GM19240 (cell line): Measurements from ENCODE around the gene LGALS16.
A peak's percentile ranks its signal among the peaks of the same experiment; 100 is the strongest.
"Not testable (repeated sequence)": the region's sequence is repeated elsewhere in the genome, so short reads cannot be mapped to it uniquely, and the experiment has no call there.

ENCODE experiments used
- DNase-seq: peaks from one replicate; pipeline ENCODE4 v3.0.0; 2011; ENCODE audit warnings: low spot score; ENCODE audit not compliant: insufficient read length

LGALS16 gene, protein sequence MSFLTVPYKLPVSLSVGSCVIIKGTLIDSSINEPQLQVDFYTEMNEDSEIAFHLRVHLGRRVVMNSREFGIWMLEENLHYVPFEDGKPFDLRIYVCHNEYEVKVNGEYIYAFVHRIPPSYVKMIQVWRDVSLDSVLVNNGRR

DNA sequence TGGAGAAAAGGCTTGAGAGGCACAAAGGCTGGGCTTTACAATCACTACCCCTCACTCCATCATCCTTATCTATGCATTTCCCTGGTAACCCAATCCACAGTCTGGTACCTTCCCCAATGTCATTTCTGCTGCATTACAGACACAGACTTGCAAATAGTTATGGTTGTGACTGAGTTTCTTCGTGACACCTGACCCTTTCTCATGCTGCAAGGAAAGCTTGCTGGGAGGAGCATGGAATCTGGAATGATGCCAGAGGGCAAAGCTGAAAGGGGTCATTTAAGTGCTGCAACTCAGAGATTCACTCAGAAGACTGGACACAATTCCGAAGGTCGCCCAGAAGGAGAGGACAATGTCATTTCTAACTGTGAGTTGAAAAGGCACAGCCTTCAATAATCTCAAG is at the start of gene LGALS16:
LGALS16 (plus strand) TSS at position 301 of the 400 bp plus-strand sequence; CDS start at position 350, 49 bp downstream.
- DNase-seq = no peak

DNA sequence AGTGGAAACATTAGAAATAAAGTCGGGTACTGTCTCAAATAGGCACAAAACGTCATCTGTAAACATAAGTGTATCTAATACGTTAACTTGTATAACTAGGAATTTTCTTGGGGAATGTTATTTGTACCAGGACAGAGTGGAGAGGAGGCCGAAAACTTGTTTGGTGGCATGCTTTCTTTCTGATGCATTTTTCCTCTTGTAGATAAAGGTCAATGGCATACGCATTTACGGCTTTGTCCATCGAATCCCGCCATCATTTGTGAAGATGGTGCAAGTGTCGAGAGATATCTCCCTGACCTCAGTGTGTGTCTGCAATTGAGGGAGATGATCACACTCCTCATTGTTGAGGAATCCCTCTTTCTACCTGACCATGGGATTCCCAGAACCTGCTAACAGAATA is 48.7 kb upstream of the LGALS16 start:
- DNase-seq = no peak

DNA sequence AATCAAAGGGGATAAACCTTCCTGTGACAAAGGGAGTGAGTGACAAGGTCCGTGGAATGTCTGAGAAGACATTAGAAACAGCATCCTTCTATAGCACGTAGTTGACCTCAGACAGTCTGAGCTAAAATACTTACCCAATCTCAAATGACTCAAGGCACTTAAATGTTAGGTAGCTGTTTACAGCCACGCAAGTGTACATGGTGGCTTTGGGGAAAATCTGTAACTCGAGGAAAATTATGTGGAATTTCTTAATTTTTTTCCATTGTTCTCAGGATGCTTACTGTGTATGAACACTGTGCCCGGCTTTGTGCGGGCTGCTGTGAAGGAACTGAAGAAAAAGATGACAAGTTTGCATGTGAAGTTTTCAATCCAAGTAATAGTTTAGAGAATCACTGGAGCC is 48.2 kb upstream of the LGALS16 start:
- no peak for DNase-seq

DNA sequence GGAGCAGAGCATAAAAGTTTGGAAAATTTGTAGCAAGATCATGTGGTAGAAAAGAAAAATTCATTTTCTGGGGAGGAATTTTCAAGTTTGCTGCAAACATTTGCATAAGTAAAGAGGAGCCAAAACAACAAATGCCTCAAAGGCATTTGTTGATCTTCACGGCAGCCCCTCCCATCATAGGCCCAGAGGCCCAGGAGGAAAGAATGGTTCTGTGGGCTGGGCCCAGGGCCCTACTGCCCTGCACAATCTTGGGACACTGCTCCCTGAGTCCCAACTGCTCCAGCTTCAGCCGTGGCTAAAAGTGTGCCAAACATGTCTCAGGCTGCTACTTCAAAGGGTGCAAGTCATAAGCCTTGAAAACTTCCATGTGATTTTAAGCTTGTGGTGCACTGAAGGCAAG is 42.1 kb upstream of the LGALS16 start:
- DNase-seq = no peak

DNA sequence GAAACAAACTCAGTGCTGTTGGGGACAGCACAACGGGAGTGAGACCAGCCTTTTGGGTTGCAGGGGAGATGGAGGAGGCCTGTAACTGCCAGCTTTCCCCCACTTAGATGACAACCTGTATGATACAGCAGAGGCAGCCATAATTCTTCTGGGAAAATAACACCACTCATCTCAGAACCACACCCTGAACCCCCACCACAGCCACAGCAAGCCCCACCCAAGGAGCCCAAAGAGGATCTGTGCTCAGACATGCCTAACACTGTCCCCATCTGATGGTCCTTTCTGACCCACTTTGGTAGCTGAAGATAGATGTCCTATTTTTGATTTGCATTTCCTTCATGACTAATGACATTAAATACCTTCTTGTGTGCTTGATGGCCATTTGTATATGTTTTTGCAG is 38.0 kb upstream of the LGALS16 start:
- no peak for DNase-seq

DNA sequence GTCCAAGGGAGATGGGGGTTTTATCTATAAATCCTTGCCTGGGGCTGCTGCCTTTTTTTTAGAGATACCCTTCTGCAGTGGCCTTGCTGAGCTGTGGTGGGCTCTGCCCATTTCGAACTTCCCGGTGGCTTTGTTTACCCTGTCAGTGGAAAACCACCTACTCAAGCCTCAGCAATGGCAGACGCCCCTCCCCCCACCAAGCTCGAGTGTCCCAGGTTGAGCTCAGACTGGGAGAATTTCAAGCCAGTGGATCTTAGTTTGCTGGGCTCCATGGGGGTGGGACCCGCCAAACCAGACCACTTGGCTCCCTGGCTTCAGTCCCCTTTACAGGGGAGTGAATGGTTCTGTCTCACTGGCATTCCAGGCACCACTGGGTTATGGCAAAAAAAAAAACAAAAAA is 31.8 kb upstream of the LGALS16 start:
- no peak for DNase-seq

DNA sequence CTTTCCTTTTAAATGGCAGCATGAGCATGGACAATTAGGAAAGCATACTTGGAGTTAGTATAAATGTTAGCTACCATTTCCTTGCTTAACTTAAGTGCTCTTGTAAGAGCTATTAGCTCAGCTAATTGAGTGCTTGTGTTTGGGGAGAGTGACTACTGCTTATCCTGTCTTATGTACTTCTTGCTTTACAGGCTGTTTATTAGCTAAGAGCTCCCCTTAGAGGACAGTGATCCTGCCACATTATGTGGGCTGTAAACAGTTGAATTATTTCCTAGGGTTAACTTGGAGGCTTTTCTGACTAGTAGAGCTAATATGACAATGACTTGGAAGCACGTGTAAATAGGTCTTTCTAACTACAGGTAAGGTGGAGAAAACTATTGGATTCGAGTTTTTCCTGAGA is 28.1 kb upstream of the LGALS16 start:
- not testable (repeated sequence) for DNase-seq

DNA sequence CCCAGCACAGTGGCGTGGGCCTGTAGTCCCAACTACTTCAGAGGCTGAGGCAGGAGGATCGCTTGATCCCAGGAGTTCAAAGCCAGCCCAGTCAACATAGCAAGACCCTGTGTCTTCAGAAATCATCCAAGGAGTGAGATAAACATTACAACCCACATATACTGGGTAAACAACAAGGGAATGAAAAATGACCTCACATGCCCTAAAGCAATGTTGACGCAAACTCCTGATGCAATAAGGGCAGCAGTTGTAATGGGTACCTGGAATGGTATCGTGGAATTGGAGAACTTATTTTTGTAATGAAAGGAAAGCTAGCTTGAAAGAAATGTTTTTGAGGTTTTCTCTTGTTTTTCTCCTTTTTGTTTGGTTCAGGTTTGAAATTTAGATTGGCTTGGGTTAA is 24.5 kb upstream of the LGALS16 start:
- DNase-seq = no peak

DNA sequence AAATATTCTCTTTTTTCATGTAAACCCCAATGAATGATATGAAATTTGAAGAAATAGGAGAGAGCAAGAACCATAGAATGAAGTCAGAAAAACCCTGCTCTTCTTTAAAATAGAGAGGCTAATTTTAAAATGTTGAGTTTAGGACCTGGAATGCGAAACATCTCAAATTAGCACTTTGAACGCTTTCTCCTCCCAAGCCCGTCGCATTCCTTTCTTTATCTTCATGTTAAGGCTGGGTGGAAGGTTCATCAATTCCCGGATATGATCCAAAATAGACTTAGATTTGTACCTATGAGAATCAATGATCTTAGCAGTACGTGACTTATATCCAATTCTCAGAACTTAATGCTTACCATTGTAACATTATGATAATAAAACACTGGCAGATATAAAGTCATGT is 24.1 kb upstream of the LGALS16 start:
- DNase-seq = no peak

DNA sequence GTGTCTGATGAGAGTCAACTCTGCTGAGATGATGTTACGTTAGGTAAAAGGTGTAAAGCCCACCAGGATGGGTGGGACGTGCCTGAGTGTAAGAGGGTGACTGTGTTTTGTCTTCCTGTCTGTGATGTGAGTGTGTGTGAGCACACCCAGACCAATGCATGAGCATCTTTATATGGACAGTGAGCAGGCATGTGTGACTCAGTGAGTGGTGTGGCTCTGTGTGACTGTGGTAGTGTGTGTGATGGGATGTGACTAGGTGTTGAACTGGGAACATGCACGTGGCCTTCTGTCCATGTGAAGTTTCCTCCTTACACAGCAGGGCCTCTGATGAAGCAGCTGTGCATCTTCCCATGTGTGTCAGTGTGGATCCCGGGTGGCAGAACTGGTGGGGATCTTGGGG is 17.8 kb upstream of the LGALS16 start:
- DNase-seq = no peak

DNA sequence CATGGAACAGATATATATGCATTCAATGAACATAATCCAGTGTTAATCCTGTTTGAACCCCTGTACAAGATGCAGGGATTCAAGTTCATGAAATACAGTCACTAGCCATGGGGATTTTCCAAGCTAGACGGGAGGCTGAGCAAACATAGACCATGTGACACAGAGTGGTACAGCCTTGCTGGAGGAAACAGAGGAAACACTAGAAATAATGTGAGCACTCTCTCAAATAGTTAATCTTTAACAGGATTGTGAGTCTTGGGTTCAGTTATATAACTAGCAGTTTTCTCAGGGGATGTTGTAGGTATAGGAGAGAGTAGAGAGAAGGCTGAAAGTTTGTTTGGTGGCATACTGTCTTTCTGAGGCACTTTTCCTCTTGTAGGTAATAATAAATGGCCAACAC is 13.9 kb upstream of the LGALS16 start:
- DNase-seq = no peak

DNA sequence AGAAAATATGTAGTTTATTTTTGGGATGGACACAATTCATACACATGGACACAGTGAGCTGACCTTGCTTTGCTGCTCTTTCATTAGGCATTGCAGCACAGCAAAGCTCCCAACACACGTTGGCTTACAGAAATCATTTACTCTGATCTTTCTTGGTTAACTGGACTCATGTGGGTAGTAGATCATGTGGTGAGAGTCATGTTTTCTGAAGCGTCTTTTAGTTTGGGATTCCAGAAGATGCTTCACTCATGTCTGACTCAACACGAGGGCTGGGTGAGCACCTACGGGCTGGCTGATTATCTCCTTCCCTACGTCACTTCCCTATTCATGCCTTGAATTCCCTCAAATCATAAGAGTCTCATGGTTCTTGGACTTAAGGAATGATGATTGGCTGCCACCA is 12.1 kb upstream of the LGALS16 start:
- DNase-seq = no peak

DNA sequence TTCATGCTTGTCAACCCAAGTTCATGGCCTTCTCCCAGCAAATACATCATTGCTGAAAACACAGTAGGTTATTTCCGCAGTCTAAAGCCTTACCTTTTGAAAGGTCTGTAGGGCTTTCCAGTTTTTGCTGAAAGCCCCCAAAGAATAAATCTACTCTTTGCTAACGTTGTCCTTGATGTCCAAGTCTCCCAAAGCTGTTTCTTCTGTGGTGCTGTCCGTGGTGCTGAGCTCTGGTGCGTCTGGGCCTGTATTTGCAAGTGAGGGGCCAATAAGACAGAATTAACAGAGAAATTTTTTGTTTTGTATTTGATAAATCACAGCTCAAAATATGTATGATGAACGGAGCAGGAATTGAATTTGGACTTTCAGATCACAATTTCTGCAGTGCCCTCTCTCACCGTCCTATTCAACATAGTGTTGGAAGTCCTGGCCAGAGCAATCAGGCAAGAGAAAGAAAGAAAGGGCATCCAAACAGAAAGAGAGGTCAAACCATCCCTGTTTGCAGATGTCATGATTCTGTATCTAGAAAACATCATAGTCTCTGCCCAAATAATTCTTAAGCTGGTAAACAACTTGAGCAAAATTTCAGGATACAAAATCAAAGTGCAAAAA is 9.8 kb upstream of the LGALS16 start:
- DNase-seq = no peak

DNA sequence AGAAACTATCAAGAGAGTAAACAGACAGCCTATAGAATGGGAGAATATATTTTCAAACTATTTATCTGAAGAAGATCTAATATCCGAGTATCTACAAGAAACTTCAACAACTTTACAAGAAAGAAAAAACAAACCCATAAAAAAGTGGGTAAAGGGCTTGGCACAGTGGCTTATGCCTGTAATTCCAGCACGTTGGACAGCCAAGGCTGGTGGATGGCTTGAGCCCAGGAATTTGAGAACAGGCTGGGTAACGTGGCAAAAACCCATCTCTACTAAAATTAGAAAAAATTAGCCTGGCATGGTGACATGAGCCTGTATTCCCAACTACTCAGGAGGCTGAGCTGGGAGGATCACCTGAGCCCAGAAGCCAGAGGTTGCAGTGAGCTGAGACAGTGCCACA is 7.8 kb upstream of the LGALS16 start:
- DNase-seq = no peak

DNA sequence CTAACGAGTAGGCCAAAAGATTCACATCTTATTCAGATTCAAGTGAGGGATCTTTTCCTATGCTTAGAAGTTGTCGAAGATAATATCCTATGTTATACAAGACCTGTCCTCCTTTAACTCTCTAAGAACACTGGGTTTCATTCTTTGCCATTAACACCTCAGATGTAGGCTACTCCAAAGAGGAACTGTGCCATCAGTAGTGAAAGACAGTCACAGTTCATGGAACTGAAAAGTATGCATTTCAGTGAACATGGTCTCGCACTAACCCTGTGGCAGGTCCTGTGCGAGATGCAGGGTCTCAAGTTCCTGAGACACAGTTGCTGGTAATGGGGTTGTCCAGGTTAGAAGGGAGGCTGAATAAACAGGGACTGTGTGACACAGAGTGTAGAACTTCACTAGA is 4.1 kb downstream of the LGALS16 start:
- DNase-seq = no peak

DNA sequence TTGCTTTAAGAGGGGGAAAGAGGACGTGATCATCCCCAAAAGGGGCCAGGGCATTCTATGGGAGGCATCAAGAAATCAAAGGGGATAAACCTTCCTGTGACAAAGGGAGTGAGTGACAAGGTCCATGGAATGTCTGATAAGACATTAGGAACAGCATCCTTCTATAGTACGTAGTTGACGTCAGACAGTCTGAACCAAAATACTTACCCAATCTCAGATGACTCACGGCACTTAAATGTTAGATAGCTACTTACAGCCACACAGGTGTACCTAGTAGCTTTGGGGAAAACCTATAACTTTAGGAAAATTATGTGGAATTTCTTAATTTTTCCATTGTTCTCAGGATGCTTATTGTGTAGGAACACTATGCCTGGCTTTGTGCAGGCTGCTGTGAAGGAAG is 4.9 kb downstream of the LGALS16 start:
- no peak for DNase-seq

DNA sequence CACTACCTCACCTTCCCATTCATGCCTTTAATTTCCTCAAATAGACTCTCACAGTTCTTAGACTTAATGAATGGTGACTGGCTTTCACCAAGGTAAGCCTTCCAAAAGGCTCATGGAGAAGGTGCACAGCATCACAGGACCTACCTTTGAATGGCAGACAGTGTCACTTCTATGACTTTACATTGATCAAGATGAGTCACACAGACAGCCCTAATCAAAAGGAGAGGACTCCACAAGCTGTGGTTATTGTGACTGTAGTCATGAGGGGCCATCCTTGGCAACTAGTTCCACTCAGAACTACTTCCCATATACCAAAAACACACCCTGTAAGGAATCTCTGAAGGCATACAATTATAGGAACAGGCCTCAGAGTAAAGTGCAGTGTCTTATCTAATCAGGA is 5.9 kb downstream of the LGALS16 start:
- DNase-seq = no peak

DNA sequence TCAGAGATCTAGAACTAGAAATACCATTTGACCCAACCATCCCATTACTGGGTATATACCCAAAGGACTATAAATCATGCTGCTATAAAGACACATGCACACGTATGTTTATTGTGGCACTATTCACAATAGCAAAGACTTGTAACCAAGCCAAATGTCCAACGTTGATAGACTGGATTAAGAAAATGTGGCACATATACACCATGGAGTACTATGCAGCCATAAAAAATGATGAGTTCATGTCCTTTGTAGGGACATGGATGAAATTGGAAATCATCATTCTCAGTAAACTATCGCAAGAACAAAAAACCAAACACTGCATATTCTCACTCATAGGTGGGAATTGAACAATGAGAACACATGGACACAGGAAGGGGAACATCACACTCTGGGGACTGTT is 14.1 kb downstream of the LGALS16 start:
- not testable (repeated sequence) for DNase-seq

DNA sequence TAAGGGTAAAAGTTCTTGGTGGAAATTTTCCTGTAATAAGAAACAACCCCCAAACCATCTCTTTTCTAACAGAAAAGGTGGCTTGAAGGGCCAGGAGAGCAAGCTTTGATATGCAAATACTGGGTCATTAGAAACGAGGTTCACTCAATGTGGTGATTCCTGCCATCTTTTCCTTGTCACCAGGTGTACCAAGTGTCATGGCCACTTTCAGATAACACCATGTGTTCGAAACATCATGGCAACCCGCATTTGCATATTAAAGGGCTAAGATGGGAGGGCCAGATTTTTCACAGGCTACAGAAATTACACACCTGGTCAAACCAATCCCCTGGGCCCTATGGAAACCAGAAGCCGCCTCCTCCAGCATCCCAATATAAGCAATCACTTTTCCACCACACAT is 15.3 kb downstream of the LGALS16 start:
- no peak for DNase-seq

DNA sequence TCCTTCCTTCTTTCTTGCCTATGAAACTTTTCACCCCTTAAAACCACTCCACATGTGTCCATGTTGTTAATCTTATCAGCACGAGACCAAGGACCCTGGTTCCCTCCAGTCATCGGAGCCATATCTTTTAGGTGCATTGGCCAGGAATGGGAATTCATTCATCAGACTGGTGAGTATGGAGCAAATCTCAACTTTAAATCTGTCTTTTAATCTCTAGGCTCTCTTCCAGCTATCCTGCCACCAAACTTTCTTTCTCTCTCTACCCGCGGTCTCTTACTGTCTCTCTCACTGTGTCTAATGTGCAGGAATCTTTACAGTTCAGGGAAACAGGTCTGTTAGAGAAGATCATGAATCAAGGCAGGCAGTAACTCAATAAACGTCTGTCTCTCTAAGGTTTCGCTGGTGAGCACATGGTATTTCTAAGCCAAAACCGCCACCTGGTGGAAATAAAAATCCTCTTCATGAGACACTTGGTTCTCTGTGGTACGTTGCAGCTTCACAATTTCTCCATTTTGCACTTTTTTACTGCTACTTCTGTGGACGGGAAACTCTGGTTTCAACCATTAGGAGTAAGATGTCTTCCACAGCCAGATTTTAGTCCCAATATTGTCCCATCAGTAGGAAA is 16.1 kb downstream of the LGALS16 start:
- DNase-seq = no peak

DNA sequence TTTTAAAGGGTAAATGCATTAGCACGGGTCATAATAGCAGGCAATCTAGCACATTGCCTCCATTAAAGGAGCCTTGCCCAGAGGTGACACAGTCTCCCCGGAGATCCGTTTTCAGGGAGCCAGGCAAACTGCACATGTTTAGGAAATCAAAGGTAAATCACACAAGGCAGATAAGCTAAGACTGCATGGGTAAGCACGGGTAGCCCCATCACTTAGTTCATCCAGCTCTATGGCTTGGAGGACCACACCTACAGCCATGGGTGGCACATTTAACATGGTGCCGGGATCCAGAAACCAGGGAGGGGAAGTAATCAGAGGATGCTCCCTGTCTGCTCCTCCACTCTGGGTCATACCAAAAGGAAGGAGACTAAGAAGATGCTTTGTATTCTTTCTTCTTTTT is 16.8 kb downstream of the LGALS16 start:
- DNase-seq = no peak

DNA sequence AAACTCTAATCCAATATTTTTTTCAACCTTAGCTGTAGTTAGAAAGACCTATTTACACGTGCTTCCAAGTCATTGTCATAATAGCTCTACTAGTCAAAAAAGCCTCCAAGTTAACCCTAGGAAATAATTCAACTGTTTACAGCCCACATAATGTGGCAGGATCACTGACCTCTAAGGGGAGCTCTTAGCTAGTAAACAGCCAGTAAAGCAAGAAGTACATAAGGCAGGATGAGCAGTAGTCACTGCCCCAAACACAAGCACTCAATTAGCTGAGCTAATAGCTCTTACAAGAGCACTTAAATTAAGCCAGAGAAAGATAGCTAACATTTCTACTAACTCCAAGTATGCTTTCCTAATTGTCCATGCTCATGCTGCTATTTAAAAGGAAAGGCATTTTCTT is 18.1 kb downstream of the LGALS16 start:
- DNase-seq = not testable (repeated sequence)

DNA sequence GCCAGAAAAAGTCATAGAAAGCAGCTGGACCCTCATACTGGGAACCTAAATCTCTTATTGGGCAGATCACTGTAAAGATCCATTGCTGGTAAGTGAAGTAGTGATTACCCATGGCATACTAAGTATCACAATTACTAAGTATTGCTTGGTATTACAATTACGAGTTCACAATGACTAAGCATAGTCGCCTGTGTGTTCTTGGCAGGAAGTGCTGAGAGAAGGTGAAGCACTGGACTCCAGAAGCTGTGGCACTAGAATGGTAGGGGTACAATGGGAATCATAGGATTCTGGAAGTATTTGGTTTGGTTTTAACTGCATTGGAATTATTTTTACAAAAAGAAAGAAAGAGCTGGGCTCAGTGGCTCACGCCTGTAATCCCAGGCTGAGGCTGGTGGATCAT is 20.3 kb downstream of the LGALS16 start:
- peak; percentile 18 for DNase-seq
